Mammary epithelial cell (primary cell): ENCODE measurements around the gene CRAMP1.

Source experiments
- EZH2 ChIP-seq: IDR thresholded peaks from 2 replicates; pipeline ENCODE4 v1.6.1; 2012; ENCODE audit warnings: low read length, inconsistent platforms, borderline replicate concordance
- TF ChIP-seq, protein P1 (sequence below), 2 donors: IDR thresholded peaks in 1 of 2; conservative IDR thresholded peaks in 1 of 2; 2 replicates each; pipeline ENCODE4 v1.5.1; 2011 to 2012; ENCODE audit warnings: inconsistent platforms in 2 of 2, low read length in 2 of 2, mild to moderate bottlenecking in 2 of 2, control low read depth in 1 of 2, low read depth in 1 of 2; ENCODE audit not compliant: insufficient read depth in 1 of 2; ENCODE audit errors: extremely low read depth in 1 of 2

DNA sequence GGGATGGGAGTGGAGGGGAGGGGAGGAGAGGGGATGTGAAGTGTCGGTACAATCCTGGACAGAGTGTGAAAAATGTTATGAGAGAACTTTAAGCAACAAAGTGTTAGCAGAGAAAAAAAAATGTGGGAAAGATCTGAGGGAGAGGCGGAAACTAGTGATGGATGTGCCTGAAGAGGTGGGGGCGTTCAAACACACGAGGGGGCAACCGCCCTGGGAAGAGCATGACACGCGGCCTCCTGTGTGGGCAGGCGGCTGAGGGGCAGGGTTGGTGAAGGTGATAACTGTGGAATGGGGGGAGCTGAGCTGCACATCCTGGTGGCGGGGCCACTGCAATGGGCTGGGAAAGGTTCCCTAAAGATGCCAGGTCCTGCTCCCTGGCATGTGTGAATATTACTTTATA lies 30.4 kb upstream of the CRAMP1 start:
- no peak for TF ChIP-seq EZH2
- TF ChIP-seq, protein P1, sequence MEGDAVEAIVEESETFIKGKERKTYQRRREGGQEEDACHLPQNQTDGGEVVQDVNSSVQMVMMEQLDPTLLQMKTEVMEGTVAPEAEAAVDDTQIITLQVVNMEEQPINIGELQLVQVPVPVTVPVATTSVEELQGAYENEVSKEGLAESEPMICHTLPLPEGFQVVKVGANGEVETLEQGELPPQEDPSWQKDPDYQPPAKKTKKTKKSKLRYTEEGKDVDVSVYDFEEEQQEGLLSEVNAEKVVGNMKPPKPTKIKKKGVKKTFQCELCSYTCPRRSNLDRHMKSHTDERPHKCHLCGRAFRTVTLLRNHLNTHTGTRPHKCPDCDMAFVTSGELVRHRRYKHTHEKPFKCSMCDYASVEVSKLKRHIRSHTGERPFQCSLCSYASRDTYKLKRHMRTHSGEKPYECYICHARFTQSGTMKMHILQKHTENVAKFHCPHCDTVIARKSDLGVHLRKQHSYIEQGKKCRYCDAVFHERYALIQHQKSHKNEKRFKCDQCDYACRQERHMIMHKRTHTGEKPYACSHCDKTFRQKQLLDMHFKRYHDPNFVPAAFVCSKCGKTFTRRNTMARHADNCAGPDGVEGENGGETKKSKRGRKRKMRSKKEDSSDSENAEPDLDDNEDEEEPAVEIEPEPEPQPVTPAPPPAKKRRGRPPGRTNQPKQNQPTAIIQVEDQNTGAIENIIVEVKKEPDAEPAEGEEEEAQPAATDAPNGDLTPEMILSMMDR (conservative IDR thresholded peaks at IDR 0.05 in 1 of 2, IDR thresholded peaks at IDR 0.05 in 1 of 2; ENCODE audit: extremely low read depth in 1 of 2, insufficient read depth in 1 of 2, low read depth in 1 of 2, low read length in 2 of 2): no peak
